ENCODE measurements around the gene TLE3.

Gene TLE3

GRCh38 chr15:70082281-70082900 is 15.3 kb downstream of the TLE3 start:
- no peak for DNase-seq

- no peak for DNase-seq
These were observed 16.1 kb downstream of the TLE3 start for GRCh38 chr15:70081612-70082011.

- DNase-seq, result no peak
These were observed 17.4 kb downstream of the TLE3 start for GRCh38 chr15:70080347-70080746.

GRCh38 chr15:70079888-70080287 is 17.8 kb downstream of the TLE3 start:
- DNase-seq, result no peak

- no peak for DNase-seq
These were observed 18.9 kb downstream of the TLE3 start for GRCh38 chr15:70078578-70079417.

- DNase-seq, result no peak
These were observed 20.2 kb downstream of the TLE3 start for GRCh38 chr15:70077188-70078147.

- DNase-seq, result no peak
These were observed 23.3 kb downstream of the TLE3 start for GRCh38 chr15:70074380-70074779.

- DNase-seq, result no peak
These were observed 25.2 kb downstream of the TLE3 start for GRCh38 chr15:70072479-70072878.

GRCh38 chr15:70071799-70072198 is 25.9 kb downstream of the TLE3 start:
- DNase-seq, result peak; percentile 50

GRCh38 chr15:70069716-70070115 is 28.0 kb downstream of the TLE3 start:
- DNase-seq, result no peak

- DNase-seq, result no peak
These were observed 28.7 kb downstream of the TLE3 start for GRCh38 chr15:70068783-70069565.

- DNase-seq, result no peak
These were observed 30.0 kb downstream of the TLE3 start for GRCh38 chr15:70067681-70068080.

GRCh38 chr15:70067011-70067410 is 30.7 kb downstream of the TLE3 start:
- DNase-seq, result no peak

GRCh38 chr15:70066447-70066846 is 31.3 kb downstream of the TLE3 start:
- no peak for DNase-seq

GRCh38 chr15:70066004-70066403 is 31.7 kb downstream of the TLE3 start:
- no peak for DNase-seq

- DNase-seq, result no peak
These were observed 32.6 kb downstream of the TLE3 start for GRCh38 chr15:70065006-70065722.

GRCh38 chr15:70064441-70064840 is 33.3 kb downstream of the TLE3 start:
- DNase-seq, result peak; percentile 26

- DNase-seq, result peak; percentile 62
These were observed 33.7 kb downstream of the TLE3 start for GRCh38 chr15:70063980-70064379.

- DNase-seq, result peak; percentile 89
These were observed 34.3 kb downstream of the TLE3 start for GRCh38 chr15:70063261-70063925.

GRCh38 chr15:70062321-70062956 is 35.3 kb downstream of the TLE3 start:
- DNase-seq, result peak; percentile 98

All from NCI-H82 (cell line).